8988T (cell line): ENCODE measurements around the gene NUP35.
A peak's percentile ranks its signal among the peaks of the same experiment; 100 is the strongest.

Experiments used
- DNase-seq: peaks from one replicate; pipeline ENCODE4 v3.0.0; 2011

NUP35 gene, protein sequence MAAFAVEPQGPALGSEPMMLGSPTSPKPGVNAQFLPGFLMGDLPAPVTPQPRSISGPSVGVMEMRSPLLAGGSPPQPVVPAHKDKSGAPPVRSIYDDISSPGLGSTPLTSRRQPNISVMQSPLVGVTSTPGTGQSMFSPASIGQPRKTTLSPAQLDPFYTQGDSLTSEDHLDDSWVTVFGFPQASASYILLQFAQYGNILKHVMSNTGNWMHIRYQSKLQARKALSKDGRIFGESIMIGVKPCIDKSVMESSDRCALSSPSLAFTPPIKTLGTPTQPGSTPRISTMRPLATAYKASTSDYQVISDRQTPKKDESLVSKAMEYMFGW

DNA sequence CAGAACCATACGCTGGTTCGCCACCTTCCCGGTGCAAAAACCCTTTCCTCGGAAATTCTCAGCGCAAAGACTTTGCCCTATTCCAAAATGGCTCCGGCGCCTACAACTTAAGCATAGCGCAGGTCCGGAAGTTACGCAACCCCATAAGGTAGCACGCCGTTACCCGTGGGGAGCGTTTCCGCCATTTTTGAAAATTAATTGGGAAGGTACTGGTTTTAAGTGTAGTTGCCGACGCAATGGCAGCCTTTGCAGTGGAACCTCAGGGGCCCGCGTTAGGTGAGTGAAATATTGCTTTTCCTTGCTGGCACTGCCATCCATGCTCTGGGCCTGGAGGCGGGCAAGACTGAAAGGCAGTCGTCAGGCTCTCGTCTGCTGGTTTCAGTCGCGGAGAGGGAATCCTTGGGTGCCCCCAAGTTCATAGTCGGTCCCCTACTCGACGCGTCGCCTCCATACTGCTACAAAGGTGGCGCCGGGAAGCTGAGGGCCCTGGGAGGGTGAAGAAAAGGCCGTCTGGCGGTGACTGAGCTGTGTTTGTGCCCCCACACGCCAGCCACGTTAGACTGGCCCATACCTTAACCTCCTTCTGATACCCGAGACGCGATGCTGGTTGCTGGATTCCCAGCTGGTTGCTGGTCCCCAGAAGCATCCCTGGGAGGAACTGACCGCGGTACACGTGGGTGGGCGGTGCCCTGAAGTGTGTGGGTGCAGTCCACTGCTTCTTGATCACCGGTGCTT is at the start of gene NUP35:
Gene NUP35 (plus strand): TSS at position 222 of the 735 bp plus-strand sequence. CDS start 15 bp downstream, at position 237.
- peak; percentile 16 for DNase-seq

DNA sequence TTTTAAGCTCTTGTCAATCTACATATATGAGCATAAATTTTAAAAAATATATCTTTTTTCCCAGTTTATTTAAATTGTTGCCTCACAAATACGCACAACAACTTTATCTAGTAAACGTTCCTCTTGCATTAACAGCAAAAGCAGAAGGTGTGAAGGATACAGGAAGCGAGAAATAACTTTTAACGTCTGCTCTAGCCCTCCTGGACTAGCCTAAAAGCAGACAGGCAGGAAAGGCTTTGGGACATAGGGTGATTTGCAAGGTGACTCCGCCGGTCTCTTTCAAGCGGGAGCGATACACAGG is 46.1 kb upstream of the NUP35 start:
- peak; percentile 24 for DNase-seq

- peak; percentile 42 for DNase-seq
Observed at GRCh38 chr2:183078464-183079138, 45.6 kb upstream of the NUP35 start, which contains the start of gene DUSP19. Gene DUSP19 (plus strand): TSS chr2:183078747. CDS start chr2:183078934, 187 bp downstream.

- no peak for DNase-seq
Observed at GRCh38 chr2:183079139-183079775, 45.0 kb upstream of the NUP35 start.

GRCh38 chr2:183081911-183082310 is 42.3 kb upstream of the NUP35 start:
- no peak for DNase-seq

DNA sequence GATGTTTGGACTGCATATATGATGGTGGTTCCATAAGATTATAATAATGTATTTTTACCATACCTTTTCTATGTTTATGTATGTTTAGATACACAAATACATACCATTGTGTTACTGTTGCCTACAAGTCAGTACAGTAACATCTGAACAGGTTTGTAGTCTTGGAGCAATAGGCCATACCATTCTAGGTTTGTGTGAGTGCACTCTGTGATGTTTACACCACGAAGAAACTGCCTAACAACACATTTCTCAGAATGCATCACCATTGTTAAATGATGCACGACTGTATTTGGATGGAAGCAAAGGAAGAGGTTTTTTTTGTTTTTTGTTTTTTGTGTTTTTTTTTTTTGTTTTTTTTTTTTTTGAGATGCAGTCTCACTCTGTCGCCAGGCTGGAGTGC is 36.2 kb upstream of the NUP35 start:
- no peak for DNase-seq

DNA sequence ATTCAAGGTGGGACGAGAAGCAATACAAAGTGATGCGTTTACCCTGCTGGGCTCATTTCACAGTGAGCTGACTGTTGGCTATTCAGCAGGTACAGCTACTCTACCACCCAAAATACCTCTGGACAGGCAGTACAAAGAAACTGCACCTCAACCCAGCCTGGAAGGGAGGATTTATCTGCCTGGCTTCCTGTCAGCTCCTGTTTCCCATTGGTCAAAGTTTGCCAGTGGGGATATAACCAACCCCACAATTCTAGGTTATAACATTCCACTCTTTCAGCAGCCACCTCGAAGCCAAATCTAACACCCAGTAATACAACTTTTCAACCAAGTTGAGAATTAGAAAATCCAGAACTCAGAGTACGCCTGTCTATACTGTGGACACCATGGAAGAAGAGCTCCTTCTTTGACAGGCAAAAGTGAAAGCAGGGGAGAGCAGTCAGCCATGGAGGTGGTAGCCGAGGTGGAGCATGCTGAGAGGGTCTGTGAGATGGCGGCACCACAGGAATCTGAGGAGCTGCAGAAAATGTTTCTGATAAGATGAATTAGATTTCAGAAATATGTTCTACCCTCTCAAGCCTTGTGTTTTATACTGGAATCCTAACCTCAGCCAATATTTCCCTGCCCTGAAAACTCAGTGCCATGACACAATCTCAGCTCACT is 34.9 kb upstream of the NUP35 start:
- no peak for DNase-seq

GRCh38 chr2:183091318-183091953 is 32.8 kb upstream of the NUP35 start:
- no peak for DNase-seq

GRCh38 chr2:183091954-183092345 is 32.3 kb upstream of the NUP35 start:
- no peak for DNase-seq

GRCh38 chr2:183093857-183094657 is 30.2 kb upstream of the NUP35 start:
- DNase-seq, result no peak

GRCh38 chr2:183105402-183106134 is 18.7 kb upstream of the NUP35 start:
- DNase-seq, result no peak

GRCh38 chr2:183112577-183112976 is 11.7 kb upstream of the NUP35 start:
- no peak for DNase-seq

GRCh38 chr2:183113630-183114029 is 10.6 kb upstream of the NUP35 start:
- DNase-seq, result no peak

DNA sequence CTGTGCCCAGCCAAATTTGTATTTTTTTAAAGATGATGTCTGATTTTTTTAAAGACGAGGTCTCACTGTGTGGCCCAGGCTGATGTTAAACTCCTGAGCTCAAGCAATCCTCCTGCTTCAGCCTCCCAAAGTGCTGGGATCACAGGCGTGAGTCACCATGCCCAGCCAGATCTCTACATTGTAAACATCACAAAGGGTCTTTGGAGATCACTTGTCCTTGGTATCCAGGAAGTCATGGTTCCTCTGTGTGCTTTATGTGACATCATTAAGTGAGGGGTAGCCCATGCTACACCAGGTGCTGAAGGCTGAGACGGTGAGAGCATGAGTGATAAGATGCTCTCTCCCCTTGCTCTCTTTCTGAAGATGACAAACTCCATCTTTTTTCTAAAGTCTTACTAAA is 7.0 kb upstream of the NUP35 start:
- DNase-seq, result no peak

- DNase-seq, result no peak
Observed at GRCh38 chr2:183123117-183123958, 905 bp upstream of the NUP35 start.

DNA sequence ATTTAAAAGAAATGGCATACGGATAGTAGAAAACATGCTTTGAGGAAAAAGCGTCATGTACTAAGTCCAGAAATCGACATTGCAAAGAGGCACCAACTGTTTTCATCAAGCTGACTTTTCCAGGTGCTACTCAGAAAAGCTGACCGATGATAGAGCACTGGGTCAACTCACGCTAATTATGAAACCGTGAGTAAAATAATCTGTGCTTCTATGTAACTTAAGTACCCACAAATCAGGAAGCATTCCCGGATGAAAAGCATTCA is 353 bp upstream of the NUP35 start:
- DNase-seq, result no peak

DNA sequence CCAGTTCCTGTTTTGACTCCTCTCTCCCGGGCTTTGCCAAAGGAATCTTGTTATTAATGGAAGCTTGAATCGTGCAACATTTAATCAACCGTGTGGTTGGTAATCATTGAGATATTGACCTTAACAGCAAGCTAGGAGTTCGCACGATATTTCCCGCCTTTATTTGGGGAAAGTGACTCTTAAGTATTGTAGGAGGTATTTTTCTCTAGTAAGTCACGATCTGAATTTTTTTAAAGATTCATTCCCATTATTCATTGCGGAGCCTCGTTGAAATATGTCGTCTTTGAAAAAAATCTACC is 663 bp downstream of the NUP35 start:
- DNase-seq, result no peak

DNA sequence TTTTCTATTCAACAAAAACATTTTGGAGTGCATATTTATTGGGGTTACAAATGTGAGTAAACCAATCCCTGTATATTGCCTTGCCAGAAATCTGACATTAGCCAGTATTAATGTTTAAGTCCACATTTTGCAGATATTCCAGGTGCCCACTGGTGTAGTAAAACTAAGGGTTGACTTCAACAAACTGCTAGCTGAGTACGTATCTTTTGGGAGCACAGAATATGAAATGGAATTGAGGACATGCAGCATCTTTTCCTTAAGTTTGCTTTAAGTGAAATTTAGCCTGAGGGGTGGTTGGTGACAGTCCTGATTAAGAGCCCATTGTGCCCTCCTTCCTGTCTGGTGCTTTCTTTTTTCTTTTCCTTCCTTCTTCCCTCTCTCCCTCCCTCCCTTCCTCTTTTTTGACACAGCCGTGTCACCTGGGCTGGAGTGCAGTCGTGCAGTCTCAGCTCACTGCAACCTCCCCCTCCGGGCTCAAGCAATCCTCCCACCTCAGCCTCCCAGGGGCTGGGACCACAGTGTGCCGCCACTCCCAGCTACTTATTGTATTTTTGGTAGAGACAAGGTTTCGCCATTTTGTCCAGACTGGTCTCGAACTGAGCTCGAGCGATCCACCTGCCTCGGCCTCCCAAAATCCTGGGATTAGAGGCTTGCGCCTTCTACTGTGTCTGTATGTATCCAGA is 1.6 kb downstream of the NUP35 start:
- no peak for DNase-seq

DNA sequence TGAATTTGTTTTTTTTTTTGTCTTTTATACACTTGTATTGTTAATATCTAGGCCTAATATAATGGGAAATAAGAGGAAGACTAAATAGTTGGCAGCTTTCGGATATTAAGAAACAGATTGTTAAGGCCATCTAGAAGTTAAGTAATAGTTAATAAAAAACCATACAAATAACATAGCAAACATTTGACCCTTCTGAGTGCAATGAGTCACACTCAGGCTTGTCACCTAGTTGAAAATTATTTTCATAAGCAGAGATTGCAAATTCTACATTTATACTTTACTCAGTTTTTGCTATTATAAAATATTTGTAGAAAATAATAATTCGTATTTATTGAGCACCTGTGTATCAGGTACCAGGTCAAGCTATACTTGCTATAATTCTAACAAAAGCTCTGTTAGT is 2.4 kb downstream of the NUP35 start:
- DNase-seq, result no peak

DNA sequence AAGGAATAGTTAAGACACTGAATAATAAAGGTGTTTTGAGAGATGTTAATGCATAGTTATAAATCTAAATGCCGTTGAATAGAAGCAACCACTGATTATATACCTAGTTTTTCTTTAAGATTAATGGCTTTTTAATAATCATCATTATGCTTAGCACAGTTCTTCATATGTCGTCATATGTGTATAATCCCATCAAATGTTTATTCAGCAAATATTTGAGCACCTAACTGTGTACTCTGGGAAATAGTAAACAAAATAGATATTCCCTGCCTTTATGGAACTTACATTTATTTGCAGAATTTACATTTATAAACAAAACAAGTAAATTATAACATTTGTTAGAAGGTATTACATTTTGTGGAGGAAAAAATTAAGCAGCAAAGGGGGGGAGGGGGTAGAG is 9.8 kb downstream of the NUP35 start:
- no peak for DNase-seq
